ENCODE results near the gene MYL7. TPM values are rescaled to one million over a fixed set of nuclear protein-coding genes. Genes with fewer than 3 reads are reported as not detected.

MYL7 gene
- total RNA-seq, 1 experiment from 2014 or later: not detected

Other genes with a start within 250 kb of the MYL7 start
- gene URGCP, start 234.7 kb downstream of the MYL7 start, total RNA-seq (2021; ENCODE audit: unreplicated experiment): 28.0 TPM
- gene UBE2D4, start 214.9 kb downstream of the MYL7 start, total RNA-seq (2021; ENCODE audit: unreplicated experiment): 12.9 TPM
- not detected for gene SPDYE1, start 143.4 kb downstream of the MYL7 start, total RNA-seq (2021; ENCODE audit: unreplicated experiment)
- gene DBNL, start 96.6 kb downstream of the MYL7 start, total RNA-seq (2021; ENCODE audit: unreplicated experiment): 39.4 TPM
- 0.27 TPM for gene PGAM2, start 75.8 kb downstream of the MYL7 start, total RNA-seq (2021; ENCODE audit: unreplicated experiment)
- gene POLM, start 58.8 kb downstream of the MYL7 start, total RNA-seq (2021; ENCODE audit: unreplicated experiment): 28.7 TPM
- 0.49 TPM for gene AEBP1, start 37.0 kb downstream of the MYL7 start, total RNA-seq (2021; ENCODE audit: unreplicated experiment)
- 237 TPM for gene POLD2, start 17.8 kb downstream of the MYL7 start, total RNA-seq (2021; ENCODE audit: unreplicated experiment)
- gene GCK, start 48.1 kb upstream of the MYL7 start, total RNA-seq (2021; ENCODE audit: unreplicated experiment): 0.34 TPM
- 84.8 TPM for gene YKT6, start 59.6 kb upstream of the MYL7 start, total RNA-seq (2021; ENCODE audit: unreplicated experiment)
- gene CAMK2B, start 184.3 kb upstream of the MYL7 start, total RNA-seq (2021; ENCODE audit: unreplicated experiment): 0.34 TPM

Data from HCT116 (cell line).